Endothelial cell of umbilical vein (primary cell): ENCODE results near the gene MBNL2. TPM values are rescaled to one million over a fixed set of nuclear protein-coding genes. Genes with fewer than 3 reads are reported as not detected.

ENCODE experiments used
- BruUV-seq: library from RNA; stranded (reverse); fragments of 400-500 nt; replicated peaks from 2 replicates; lab custom pipeline; 2021; lab: Mats Ljungman, UMichigan
- CTCF ChIA-PET: fragments of 300-600, 350-600 bp; sonication (Branson Sonifier 250); formaldehyde crosslinking; loops from one replicate; lab custom pipeline; 2021; ENCODE audit warnings: antibody characterized with exemption, inconsistent platforms; lab: Charles Lee
- POLR2A ChIA-PET: fragments of 300-600, 350-600 bp; sonication (Branson Sonifier 250); formaldehyde crosslinking; loops from one replicate; lab custom pipeline; 2021; ENCODE audit warnings: antibody characterized with exemption, inconsistent platforms; lab: Charles Lee
- DNase-seq: peaks from one replicate; pipeline ENCODE4 v3.0.0-alpha.2; 2011; ENCODE audit warnings: low read depth, low spot score
- FAIRE-seq: peaks from 2 replicates; lab custom pipeline; 2011; peaks lifted over from hg19 to GRCh38; lab: Jason Lieb, UNC
- H2AFZ ChIP-seq: 2 replicates; pipeline ENCODE4 v1.6.0; 2012; ENCODE audit warnings: low read depth, low read length, control low read depth, inconsistent platforms
- H3K27ac ChIP-seq: 2 replicates; pipeline ENCODE4 v1.5.1; 2011; ENCODE audit warnings: low read depth, mild to moderate bottlenecking, control low read depth, low read length, moderate library complexity; ENCODE audit not compliant: insufficient read depth
- H3K27me3 ChIP-seq, 2 experiments: 2 replicates each; pipeline versions ENCODE4 v1.6.0 to v1.6.1; 2011; ENCODE audit warnings: low read length in 2 of 2, mixed read lengths in 1 of 2; ENCODE audit not compliant: control insufficient read depth in 2 of 2, insufficient read depth in 2 of 2
- H3K36me3 ChIP-seq, 2 experiments: 2 replicates in 1 of 2; 3 replicates in 1 of 2; pipeline ENCODE4 v1.5.1; 2011; ENCODE audit warnings: low read length in 2 of 2, mild to moderate bottlenecking in 1 of 2, moderate library complexity in 1 of 2; ENCODE audit not compliant: control insufficient read depth in 2 of 2, insufficient read depth in 2 of 2; ENCODE audit errors: extremely low read depth in 1 of 2
- H3K4me1 ChIP-seq: 3 replicates; pipeline ENCODE4 v1.5.1; 2011; ENCODE audit warnings: mild to moderate bottlenecking, low read length; ENCODE audit not compliant: control insufficient read depth, insufficient read depth; ENCODE audit errors: extremely low read depth
- H3K4me2 ChIP-seq: 2 replicates; pipeline ENCODE4 v1.6.1; 2011; ENCODE audit warnings: low read length, control low read depth, mixed read lengths; ENCODE audit not compliant: insufficient read depth
- H3K4me3 ChIP-seq, 3 experiments: fragments of 200-600 bp in 1 of 3; sonication (generic), shearing (Covaris generic) in 1 of 3; replicated peaks in 1 of 3; 2 replicates each; pipeline ENCODE4 v1.5.1; 2011 to 2016; ENCODE audit warnings: control low read depth in 3 of 3, low read length in 3 of 3, mild to moderate bottlenecking in 2 of 3, inconsistent platforms in 1 of 3, low read depth in 1 of 3, moderate library complexity in 1 of 3; ENCODE audit not compliant: insufficient read depth in 1 of 3
- H3K79me2 ChIP-seq: 2 replicates; pipeline ENCODE4 v1.6.0; 2012; ENCODE audit warnings: low read length, inconsistent platforms; ENCODE audit not compliant: control insufficient read depth, insufficient read depth
- H3K9ac ChIP-seq: replicated peaks from 2 replicates; pipeline ENCODE3; 2011; ENCODE audit warnings: low read length, control low read depth; ENCODE audit not compliant: insufficient read depth; ENCODE audit errors: extremely low read depth
- H3K9me1 ChIP-seq: replicated peaks from 3 replicates; pipeline ENCODE4 v1.6.0; 2011; ENCODE audit warnings: mild to moderate bottlenecking, low read length; ENCODE audit not compliant: control insufficient read depth, insufficient read depth; ENCODE audit errors: extremely low read depth
- H3K9me3 ChIP-seq: replicated peaks from 2 replicates; pipeline ENCODE4 v1.5.1; 2012; ENCODE audit warnings: low read length, inconsistent platforms; ENCODE audit not compliant: control insufficient read depth, insufficient read depth
- H4K20me1 ChIP-seq: replicated peaks from 2 replicates; pipeline ENCODE3; 2011; ENCODE audit warnings: mild to moderate bottlenecking, low read length; ENCODE audit not compliant: control insufficient read depth, insufficient read depth; ENCODE audit errors: extremely low read depth
- EZH2 ChIP-seq: IDR thresholded peaks from 2 replicates; pipeline ENCODE4 v1.6.1; 2012; ENCODE audit warnings: borderline replicate concordance, low read depth, mild to moderate bottlenecking, moderate library complexity, low read length, inconsistent platforms; ENCODE audit not compliant: severe bottlenecking
- FOS ChIP-seq: IDR thresholded peaks from 2 replicates; pipeline ENCODE4 v1.6.1; 2011; ENCODE audit warnings: mild to moderate bottlenecking, low read length, moderate library complexity, borderline replicate concordance; ENCODE audit not compliant: insufficient read depth
- GATA2 ChIP-seq: IDR thresholded peaks from 2 replicates; pipeline ENCODE4 v1.7.0; 2011; ENCODE audit warnings: low read depth, mild to moderate bottlenecking, moderate library complexity, mixed read lengths, low read length; ENCODE audit not compliant: insufficient read length, insufficient read depth
- JUN ChIP-seq: IDR thresholded peaks from 2 replicates; pipeline ENCODE4 v1.6.1; 2011; ENCODE audit warnings: borderline replicate concordance, low read depth; ENCODE audit not compliant: insufficient read length, insufficient read depth
- MAX ChIP-seq: IDR thresholded peaks from 2 replicates; pipeline ENCODE4 v1.6.1; 2011; ENCODE audit not compliant: insufficient read depth, insufficient read length
- MYC ChIP-seq: IDR thresholded peaks from one replicate; pipeline ENCODE4 v1.6.1; 2011; ENCODE audit warnings: mild to moderate bottlenecking, low read depth, low read length
- POLR2A ChIP-seq: IDR thresholded peaks from 2 replicates; pipeline ENCODE4 v1.6.1; 2012; ENCODE audit warnings: low read depth, mild to moderate bottlenecking, control low read depth, low read length
- POLR2AphosphoS5 ChIP-seq: IDR thresholded peaks from 2 replicates; pipeline ENCODE4 v1.6.1; 2012; ENCODE audit warnings: low read depth, mild to moderate bottlenecking, control low read depth, low read length, moderate library complexity; ENCODE audit not compliant: insufficient read depth
- dilution Hi-C: fragments of 300-500 bp; cut with MboI; formaldehyde crosslinking; loops from one replicate; pipeline ENCODE4 v1.15.0; 2019; ENCODE audit warnings: low sequenced_read_pairs; ENCODE audit not compliant: extremely low pct_ligation_motif_present
- intact Hi-C: fragments of 100-400 bp; cut with micrococcal nuclease; formaldehyde crosslinking; loops from one replicate; pipeline ENCODE4 v1.10.0; 2022
- polyA plus RNA-seq, 4 experiments: library from polyadenylated mRNA; depleted of rRNA in 3 of 4; stranded (reverse) in 3 of 4; unstranded in 1 of 4; fragments of >200 nt; gene quantifications; 2 replicates each; pipeline versions ENCODE4 v1.2.1 to v1.2.3, GENCODE V29; 2011 to 2012; ENCODE audit warnings: missing spikeins in 1 of 4
- total RNA-seq: library from RNA; stranded (reverse); gene quantifications from 2 replicates; pipeline ENCODE4 v1.2.3, GENCODE V29; 2021
- TF ChIP-seq, protein P1 (sequence below), 2 donors: IDR thresholded peaks; 1 replicate in 1 of 2; 2 replicates in 1 of 2; pipeline ENCODE4 v1.5.1; 2011; ENCODE audit warnings: low read length in 2 of 2, mild to moderate bottlenecking in 2 of 2, moderate library complexity in 2 of 2, control low read depth in 1 of 2, inconsistent platforms in 1 of 2, low read depth in 1 of 2; ENCODE audit not compliant: insufficient read depth in 1 of 2; ENCODE audit errors: extremely low read depth in 1 of 2

The MBNL2 gene
- total and polyA plus RNA-seq, 2 donors (not counting 3 experiments of a cell fraction or from before 2014, with no cell fraction given): 32.9 to 76.5 TPM

GRCh38 chr13:97193577-97193976 lies 28.6 kb upstream of the MBNL2 start:
- CTCF ChIA-PET: no interaction called here
- H3K9me1 ChIP-seq: no peaks in the 10 kb centered on the region
- BruUV-seq: no TSS peak
- intact Hi-C loops (no loop called here), dilution Hi-C loops (no loop called here)
- no peak overlapping the region for H2AFZ ChIP-seq
- H4K20me1 ChIP-seq: no peaks in the 10 kb centered on the region
- FAIRE-seq (no peak), DNase-seq (no peak)
- no peaks in the 10 kb centered on the region for H3K27me3 ChIP-seq
- H3K4me1 ChIP-seq: peaks cover 26% of the 10 kb centered on the region
- no peaks in the 10 kb centered on the region for H3K9me3 ChIP-seq
- no peaks in the 10 kb centered on the region for H3K79me2 ChIP-seq
- no peak overlapping the region for H3K4me2 ChIP-seq
- H3K27ac ChIP-seq: no peak overlapping the region
- POLR2A ChIA-PET: no interaction called here
- no peak overlapping the region for H3K4me3 ChIP-seq
- no peaks in the 10 kb centered on the region for H3K36me3 ChIP-seq
- no peak for TF ChIP-seq POLR2A
- TF ChIP-seq FOS: no peak
- TF ChIP-seq GATA2: no peak
- TF ChIP-seq EZH2: no peak
- no peak for TF ChIP-seq JUN
- TF ChIP-seq POLR2AphosphoS5: no peak
- no peak for TF ChIP-seq MYC
- TF ChIP-seq, protein P1, sequence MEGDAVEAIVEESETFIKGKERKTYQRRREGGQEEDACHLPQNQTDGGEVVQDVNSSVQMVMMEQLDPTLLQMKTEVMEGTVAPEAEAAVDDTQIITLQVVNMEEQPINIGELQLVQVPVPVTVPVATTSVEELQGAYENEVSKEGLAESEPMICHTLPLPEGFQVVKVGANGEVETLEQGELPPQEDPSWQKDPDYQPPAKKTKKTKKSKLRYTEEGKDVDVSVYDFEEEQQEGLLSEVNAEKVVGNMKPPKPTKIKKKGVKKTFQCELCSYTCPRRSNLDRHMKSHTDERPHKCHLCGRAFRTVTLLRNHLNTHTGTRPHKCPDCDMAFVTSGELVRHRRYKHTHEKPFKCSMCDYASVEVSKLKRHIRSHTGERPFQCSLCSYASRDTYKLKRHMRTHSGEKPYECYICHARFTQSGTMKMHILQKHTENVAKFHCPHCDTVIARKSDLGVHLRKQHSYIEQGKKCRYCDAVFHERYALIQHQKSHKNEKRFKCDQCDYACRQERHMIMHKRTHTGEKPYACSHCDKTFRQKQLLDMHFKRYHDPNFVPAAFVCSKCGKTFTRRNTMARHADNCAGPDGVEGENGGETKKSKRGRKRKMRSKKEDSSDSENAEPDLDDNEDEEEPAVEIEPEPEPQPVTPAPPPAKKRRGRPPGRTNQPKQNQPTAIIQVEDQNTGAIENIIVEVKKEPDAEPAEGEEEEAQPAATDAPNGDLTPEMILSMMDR (IDR thresholded peaks at IDR 0.05; ENCODE audit: extremely low read depth in 1 of 2, insufficient read depth in 1 of 2, low read depth in 1 of 2, low read length in 2 of 2): no peak
- no peak for TF ChIP-seq MAX
- no peak overlapping the region for H3K9ac ChIP-seq
